Esophagus squamous epithelium (tissue), 4 donors: ENCODE results near the gene ZNF792.

Experiments used
- CTCF ChIP-seq, 6 experiments: fragments of 450-650 bp in 4 of 6; fragments of 200-600 bp in 2 of 6; sonication (generic) in 2 of 6; IDR thresholded peaks; one replicate each; pipeline ENCODE4 v1.5.1; 2016 to 2019; ENCODE audit warnings: antibody characterized with exemption in 6 of 6, mild to moderate bottlenecking in 4 of 6, moderate library complexity in 4 of 6
- POLR2A ChIP-seq, 4 donors: fragments of 450-650 bp; IDR thresholded peaks; one replicate each; pipeline ENCODE4 v1.6.1; 2017; ENCODE audit warnings: antibody characterized with exemption in 4 of 4, mild to moderate bottlenecking in 4 of 4, moderate library complexity in 3 of 4

GRCh38 chr19:34998777-34999497 lies 34.9 kb upstream of the ZNF792 start:
- no peak for TF ChIP-seq POLR2A (IDR thresholded peaks at IDR 0.05)
- TF ChIP-seq CTCF (IDR thresholded peaks at IDR 0.05) = no peak
